Endodermal cell (in vitro differentiated cells): ENCODE measurements around the gene NCS1. TPM values are rescaled to one million over a fixed set of nuclear protein-coding genes. Genes with fewer than 3 reads are reported as not detected.
A peak's percentile ranks its signal among the peaks of the same experiment; 100 is the strongest.

Experiments used
- DNase-seq: peaks from one replicate; pipeline ENCODE4 v3.0.0-alpha.2; 2017
- H3K27ac ChIP-seq: 2 replicates; pipeline ENCODE4 v1.5.1; 2013; ENCODE audit warnings: mild to moderate bottlenecking, low read depth, low read length, moderate library complexity
- H3K27me3 ChIP-seq: 2 replicates; pipeline ENCODE4 v1.6.1; 2013; ENCODE audit warnings: mild to moderate bottlenecking, low read length, moderate library complexity; ENCODE audit not compliant: insufficient read depth, control insufficient read depth, poor library complexity, severe bottlenecking
- H3K36me3 ChIP-seq: 2 replicates; pipeline ENCODE4 v1.7.0; 2013; ENCODE audit warnings: mild to moderate bottlenecking, low read length, moderate library complexity; ENCODE audit not compliant: control insufficient read depth, insufficient read depth
- H3K4me1 ChIP-seq: one replicate; pipeline ENCODE4 v1.7.0; 2013; ENCODE audit warnings: low read length; ENCODE audit not compliant: control insufficient read depth, insufficient read depth
- H3K4me3 ChIP-seq: 2 replicates; pipeline ENCODE4 v1.5.1; 2013; ENCODE audit warnings: mild to moderate bottlenecking, low read length, moderate library complexity
- H3K9ac ChIP-seq: 2 replicates; pipeline ENCODE4 v1.6.1; 2013; ENCODE audit warnings: mild to moderate bottlenecking, low read length, moderate library complexity; ENCODE audit not compliant: poor library complexity, severe bottlenecking; ENCODE audit errors: extremely low read depth
- H3K9me3 ChIP-seq: 2 replicates; pipeline ENCODE4 v1.6.1; 2013; ENCODE audit warnings: mild to moderate bottlenecking, low read length, moderate library complexity; ENCODE audit not compliant: control insufficient read depth
- H3K27ac Mint-ChIP-seq: 2 replicates; pipeline ENCODE4 v1.8.0; 2020; ENCODE audit warnings: mixed read lengths
- H3K27me3 Mint-ChIP-seq: 2 replicates; pipeline ENCODE4 v1.8.0; 2021; ENCODE audit warnings: mild to moderate bottlenecking, mixed read lengths; ENCODE audit not compliant: insufficient read depth
- H3K36me3 Mint-ChIP-seq: 2 replicates; pipeline ENCODE4 v1.8.0; 2020; ENCODE audit warnings: low read depth, mixed read lengths
- H3K4me1 Mint-ChIP-seq: 2 replicates; pipeline ENCODE4 v1.8.0; 2020; ENCODE audit warnings: mixed read lengths
- H3K4me3 Mint-ChIP-seq: 2 replicates; pipeline ENCODE4 v1.8.0; 2020; ENCODE audit warnings: mild to moderate bottlenecking, moderate library complexity, mixed read lengths
- H3K9me3 Mint-ChIP-seq: 2 replicates; pipeline ENCODE4 v1.8.0; 2020; ENCODE audit warnings: mild to moderate bottlenecking, mixed read lengths
- WGBS, 2 experiments: methylation state at CpG; one replicate each; pipeline versions ENCODE4 v1.1.5 to v1.1.7; 2013; ENCODE audit warnings: missing lambda C conversion rate in 2 of 2, mixed read lengths in 1 of 2; ENCODE audit not compliant: insufficient coverage in 1 of 2, insufficient read length in 1 of 2; 5-methylcytosine and 5-hydroxymethylcytosine counted together
- total RNA-seq, 2 donors: library from RNA; stranded (reverse); fragmentation: NEBNext Ultra II Directional in 1 of 2; extraction: Animal tissue kit (Norgen Biotek cat#: 25700) in 1 of 2; gene quantifications; 2 replicates in 1 of 2; 3 replicates in 1 of 2; pipeline ENCODE4 v1.2.1, GENCODE V29; 2021
- TF ChIP-seq, protein P1 (sequence below): fragments of 200-600 bp; sonication (generic); conservative IDR thresholded peaks from 2 replicates; pipeline ENCODE4 v1.5.0; 2021; ENCODE audit warnings: antibody characterized with exemption, mild to moderate bottlenecking

Gene NCS1
- total RNA-seq, 2 donors from 2014 or later, result 40.6 to 47.7 TPM

DNA sequence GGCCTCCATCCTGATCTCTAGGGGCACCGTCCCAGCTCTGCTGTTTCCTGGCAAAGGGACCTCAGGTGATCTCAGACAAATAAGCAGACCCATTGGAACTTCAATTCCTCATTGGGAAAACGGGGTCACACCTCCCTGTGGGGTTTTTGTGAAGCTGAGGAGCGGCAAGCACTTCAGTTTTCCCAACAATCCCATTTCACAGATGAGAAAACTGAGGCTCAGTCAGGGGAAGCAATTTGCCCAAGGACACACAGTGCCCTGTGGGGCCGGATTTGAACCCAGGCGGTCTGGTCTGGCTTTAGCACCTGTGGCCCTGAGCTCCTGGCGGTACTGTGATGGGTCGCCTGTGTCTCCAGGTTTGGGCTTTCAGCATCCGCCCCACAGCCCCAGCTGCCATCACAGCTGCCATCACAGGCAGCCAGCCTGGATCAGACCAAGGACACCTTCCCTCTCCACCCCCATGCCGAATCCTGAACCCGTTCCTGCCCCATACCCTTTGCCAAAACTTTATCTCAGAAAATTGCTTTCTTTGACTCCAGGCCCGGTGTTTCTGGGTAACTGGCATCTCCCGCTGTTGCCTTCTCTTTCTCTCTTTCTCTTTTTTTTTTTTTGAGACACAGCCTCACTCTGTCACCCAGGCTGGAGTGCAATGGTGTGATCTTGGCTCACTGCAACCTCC is 26.4 kb downstream of the NCS1 start:
- Histone ChIP-seq H3K9me3 (no peaks in the 10 kb centered on the region), H3K27me3 (no peaks in the 10 kb centered on the region), H3K27ac (no peak overlapping the region), H3K4me1 (no peaks in the 10 kb centered on the region), H3K36me3 (peaks cover 4% of the 10 kb centered on the region), H3K4me3 (no peak overlapping the region), H3K9ac (no peak overlapping the region)
- DNase-seq, result no peak
- Mint-ChIP-seq H3K27ac (no peak overlapping the region), H3K4me1 (peaks cover 12% of the 10 kb centered on the region), H3K27me3 (no peaks in the 10 kb centered on the region), H3K36me3 (peaks cover 5% of the 10 kb centered on the region), H3K4me3 (no peak overlapping the region), H3K9me3 (no peaks in the 10 kb centered on the region)
- TF ChIP-seq, protein P1, sequence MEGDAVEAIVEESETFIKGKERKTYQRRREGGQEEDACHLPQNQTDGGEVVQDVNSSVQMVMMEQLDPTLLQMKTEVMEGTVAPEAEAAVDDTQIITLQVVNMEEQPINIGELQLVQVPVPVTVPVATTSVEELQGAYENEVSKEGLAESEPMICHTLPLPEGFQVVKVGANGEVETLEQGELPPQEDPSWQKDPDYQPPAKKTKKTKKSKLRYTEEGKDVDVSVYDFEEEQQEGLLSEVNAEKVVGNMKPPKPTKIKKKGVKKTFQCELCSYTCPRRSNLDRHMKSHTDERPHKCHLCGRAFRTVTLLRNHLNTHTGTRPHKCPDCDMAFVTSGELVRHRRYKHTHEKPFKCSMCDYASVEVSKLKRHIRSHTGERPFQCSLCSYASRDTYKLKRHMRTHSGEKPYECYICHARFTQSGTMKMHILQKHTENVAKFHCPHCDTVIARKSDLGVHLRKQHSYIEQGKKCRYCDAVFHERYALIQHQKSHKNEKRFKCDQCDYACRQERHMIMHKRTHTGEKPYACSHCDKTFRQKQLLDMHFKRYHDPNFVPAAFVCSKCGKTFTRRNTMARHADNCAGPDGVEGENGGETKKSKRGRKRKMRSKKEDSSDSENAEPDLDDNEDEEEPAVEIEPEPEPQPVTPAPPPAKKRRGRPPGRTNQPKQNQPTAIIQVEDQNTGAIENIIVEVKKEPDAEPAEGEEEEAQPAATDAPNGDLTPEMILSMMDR, result no peak
- WGBS, 2 experiments, result 92 to 97% methylated on average over 11 to 12 of the region's 12 CpGs

DNA sequence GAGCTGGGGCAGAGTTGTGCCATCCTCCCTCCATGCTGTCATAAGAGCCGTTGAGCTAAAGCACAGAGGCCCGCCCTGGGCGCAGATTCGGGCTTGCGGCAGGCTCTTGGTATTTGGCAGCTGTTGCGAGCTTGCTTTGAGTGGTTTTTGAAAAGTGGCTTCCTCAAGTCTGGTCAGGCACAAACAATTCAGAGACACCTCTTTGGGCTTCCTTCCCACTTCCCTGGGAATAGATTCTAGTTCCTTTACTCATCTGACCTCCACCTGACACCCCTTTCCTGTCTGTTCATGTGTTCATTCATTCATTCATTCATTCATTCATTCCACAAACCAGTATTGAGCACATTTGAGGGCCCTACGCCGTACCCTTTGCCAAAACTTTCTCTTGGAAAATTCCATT is 27.4 kb downstream of the NCS1 start:
- Histone ChIP-seq H3K9ac (no peak overlapping the region), H3K4me3 (no peak overlapping the region), H3K4me1 (no peaks in the 10 kb centered on the region), H3K36me3 (peaks cover 4% of the 10 kb centered on the region), H3K9me3 (no peaks in the 10 kb centered on the region), H3K27me3 (no peaks in the 10 kb centered on the region), H3K27ac (no peak overlapping the region)
- no peak for DNase-seq
- Mint-ChIP-seq H3K27ac (peak overlapping the region; percentile 58), H3K27me3 (no peaks in the 10 kb centered on the region), H3K36me3 (peaks cover 5% of the 10 kb centered on the region), H3K4me1 (peaks cover 12% of the 10 kb centered on the region), H3K4me3 (no peak overlapping the region), H3K9me3 (no peaks in the 10 kb centered on the region)
- TF ChIP-seq, protein P1, result no peak
- 94 to 100% methylated on average over 2 to 8 of the region's 8 CpGs for WGBS, 2 experiments

DNA sequence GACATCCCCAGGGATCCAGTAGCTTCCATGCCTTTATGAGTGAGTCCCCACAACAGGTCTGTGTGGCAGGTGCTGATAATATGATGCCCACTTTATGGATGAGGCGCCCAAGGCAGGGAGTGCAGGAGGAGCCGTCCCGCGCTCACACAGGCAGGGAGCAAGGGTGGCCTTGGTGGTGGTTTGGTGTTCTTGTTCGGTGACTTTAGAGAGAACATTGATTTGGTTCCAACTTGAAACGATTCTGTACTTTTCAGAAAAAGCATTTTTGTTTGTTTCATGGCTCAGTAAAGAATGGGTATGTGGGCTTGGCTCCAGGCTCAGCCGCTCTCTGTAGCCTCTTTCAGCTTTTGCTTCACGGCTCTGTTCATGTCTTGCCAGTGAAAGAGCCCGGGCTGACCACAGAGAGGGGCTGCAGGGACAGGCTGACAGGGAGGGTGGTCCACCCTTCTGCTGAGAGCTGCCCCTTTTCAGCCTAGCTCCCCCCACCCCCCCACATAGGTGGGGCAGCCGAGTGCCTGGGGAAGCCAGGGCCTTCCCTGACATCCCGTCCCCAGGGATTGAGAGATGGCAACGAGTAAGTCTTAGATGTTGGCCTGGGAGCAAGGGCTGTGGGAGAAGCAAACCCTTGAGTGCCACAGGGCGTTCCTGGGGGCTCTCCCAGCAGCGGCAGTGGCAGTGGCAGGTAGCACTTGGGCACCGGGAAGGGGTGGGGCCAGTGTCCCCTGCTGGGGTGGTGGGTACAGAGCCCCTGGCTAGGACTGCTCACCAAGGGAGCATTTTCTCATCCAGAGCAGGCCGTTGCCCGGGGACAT is 28.0 kb downstream of the NCS1 start:
- Mint-ChIP-seq H3K9me3 (no peaks in the 10 kb centered on the region), H3K27ac (no peak overlapping the region), H3K4me1 (peaks cover 12% of the 10 kb centered on the region), H3K4me3 (no peak overlapping the region), H3K36me3 (peaks cover 5% of the 10 kb centered on the region), H3K27me3 (no peaks in the 10 kb centered on the region)
- H3K36me3 ChIP-seq, result peaks cover 4% of the 10 kb centered on the region
- no peak overlapping the region for H3K9ac ChIP-seq
- 84 to 92% methylated on average over 10 to 17 of the region's 17 CpGs for WGBS, 2 experiments
- no peaks in the 10 kb centered on the region for H3K4me1 ChIP-seq
- no peak for DNase-seq
- no peaks in the 10 kb centered on the region for H3K9me3 ChIP-seq
- no peak overlapping the region for H3K27ac ChIP-seq
- no peaks in the 10 kb centered on the region for H3K27me3 ChIP-seq
- TF ChIP-seq, protein P1, result no peak
- no peak overlapping the region for H3K4me3 ChIP-seq
